Sigmoid colon (tissue), 3 donors: ENCODE measurements around the gene HABP4.

Source experiments
- POLR2A ChIP-seq, 2 donors: fragments of 450-650 bp; IDR thresholded peaks; one replicate each; pipeline ENCODE4 v1.6.1; 2016; ENCODE audit warnings: antibody characterized with exemption in 2 of 2, mild to moderate bottlenecking in 2 of 2, moderate library complexity in 2 of 2
- TF ChIP-seq, protein P1 (sequence below), 4 experiments: fragments of 450-650 bp in 3 of 4; fragments of 200-600 bp in 1 of 4; IDR thresholded peaks; one replicate each; pipeline ENCODE4 v1.5.1; 2016 to 2019; ENCODE audit warnings: antibody characterized with exemption in 4 of 4, mild to moderate bottlenecking in 3 of 4, moderate library complexity in 2 of 4

DNA sequence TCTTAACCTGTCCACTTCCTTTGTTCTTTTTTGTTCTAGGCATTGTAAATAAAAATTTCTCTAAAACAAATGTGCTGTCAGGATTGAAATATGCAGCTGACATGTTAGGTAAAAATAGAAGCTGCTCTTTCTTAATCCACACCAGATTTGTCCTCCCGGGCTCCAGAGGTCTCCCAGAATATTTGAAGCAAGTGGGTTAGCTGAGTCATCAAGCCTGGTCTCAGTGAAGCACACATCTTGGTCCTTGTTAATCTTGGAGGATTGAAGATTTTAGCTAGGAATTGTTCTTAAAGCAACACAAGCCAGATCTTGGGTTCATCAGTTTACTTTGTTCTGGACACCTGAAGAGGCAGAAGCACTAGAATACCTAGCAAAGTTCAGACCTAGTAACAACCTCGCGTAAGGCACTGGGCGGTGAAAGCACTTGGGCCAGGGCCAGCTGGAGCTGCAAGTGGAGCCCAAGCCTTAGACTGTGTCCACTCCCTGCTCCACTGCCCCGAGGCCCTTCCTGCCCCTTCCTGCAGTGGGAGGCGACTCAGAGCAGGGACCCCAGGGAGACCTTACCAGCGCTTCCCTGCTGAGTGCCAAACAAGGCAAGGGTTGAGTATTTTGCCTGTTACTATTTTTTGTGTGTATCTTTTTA, 36.5 kb downstream of the HABP4 start:
- TF ChIP-seq POLR2A (IDR thresholded peaks at IDR 0.05): no peak
- TF ChIP-seq, protein P1, sequence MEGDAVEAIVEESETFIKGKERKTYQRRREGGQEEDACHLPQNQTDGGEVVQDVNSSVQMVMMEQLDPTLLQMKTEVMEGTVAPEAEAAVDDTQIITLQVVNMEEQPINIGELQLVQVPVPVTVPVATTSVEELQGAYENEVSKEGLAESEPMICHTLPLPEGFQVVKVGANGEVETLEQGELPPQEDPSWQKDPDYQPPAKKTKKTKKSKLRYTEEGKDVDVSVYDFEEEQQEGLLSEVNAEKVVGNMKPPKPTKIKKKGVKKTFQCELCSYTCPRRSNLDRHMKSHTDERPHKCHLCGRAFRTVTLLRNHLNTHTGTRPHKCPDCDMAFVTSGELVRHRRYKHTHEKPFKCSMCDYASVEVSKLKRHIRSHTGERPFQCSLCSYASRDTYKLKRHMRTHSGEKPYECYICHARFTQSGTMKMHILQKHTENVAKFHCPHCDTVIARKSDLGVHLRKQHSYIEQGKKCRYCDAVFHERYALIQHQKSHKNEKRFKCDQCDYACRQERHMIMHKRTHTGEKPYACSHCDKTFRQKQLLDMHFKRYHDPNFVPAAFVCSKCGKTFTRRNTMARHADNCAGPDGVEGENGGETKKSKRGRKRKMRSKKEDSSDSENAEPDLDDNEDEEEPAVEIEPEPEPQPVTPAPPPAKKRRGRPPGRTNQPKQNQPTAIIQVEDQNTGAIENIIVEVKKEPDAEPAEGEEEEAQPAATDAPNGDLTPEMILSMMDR (IDR thresholded peaks at IDR 0.05): no peak
